A549 (cell line): ENCODE data around the gene MSX2. TPM values are rescaled to one million over a fixed set of nuclear protein-coding genes. Genes with fewer than 3 reads are reported as not detected.

Source experiments
- ATAC-seq, 2 experiments: fragments of 200-7000 bp in 1 of 2; fragments of >200 bp in 1 of 2; cut with Nextera tagmentation in 1 of 2; cut with Tn5 transposase in 1 of 2; 3 replicates each; pipeline versions ENCODE4 v1.8.0 to v1.9.1; 2018 to 2020; ENCODE audit warnings: mild to moderate bottlenecking in 1 of 2, moderate library complexity in 1 of 2
- CTCF ChIA-PET: fragments of 300-600 bp; sonication (Branson Sonifier 250); formaldehyde crosslinking; extraction: SDS; loops from one replicate; lab custom pipeline; 2021; ENCODE audit warnings: antibody characterized with exemption, inconsistent platforms; lab: Yijun Ruan, JAX
- POLR2A ChIA-PET: fragments of 350-600 bp; formaldehyde crosslinking; extraction: SDS; loops from one replicate; lab custom pipeline; 2021; ENCODE audit warnings: antibody characterized with exemption, inconsistent platforms; lab: Yijun Ruan, JAX
- DNase-seq, 2 experiments: peaks; one replicate each; pipeline versions ENCODE4 v3.0.0 to v3.0.0-alpha.2; 2011 to 2016; ENCODE audit warnings: low read depth in 1 of 2, low spot score in 1 of 2
- FAIRE-seq: peaks from 2 replicates; lab custom pipeline; 2011; peaks lifted over from hg19 to GRCh38; lab: Jason Lieb, UNC
- H3K27ac ChIP-seq, 2 experiments: fragments of >200 bp; sonication (Bioruptor Twin); formaldehyde crosslinking; 3 replicates each; pipeline ENCODE4 v1.5.1; 2016 to 2017
- H3K4me1 ChIP-seq: fragments of >200 bp; sonication (Bioruptor Twin); formaldehyde crosslinking; 3 replicates; pipeline ENCODE4 v1.6.1; 2016
- H3K4me2 ChIP-seq: fragments of >200 bp; sonication (Bioruptor Twin); formaldehyde crosslinking; 3 replicates; pipeline ENCODE4 v1.6.1; 2016
- H3K4me3 ChIP-seq: fragments of >200 bp; sonication (Bioruptor Twin); formaldehyde crosslinking; 3 replicates; pipeline ENCODE4 v1.5.1; 2016
- H3K9me3 ChIP-seq: fragments of >200 bp; sonication (Bioruptor Twin); formaldehyde crosslinking; 3 replicates; pipeline ENCODE4 v1.6.1; 2016
- ELK1 ChIP-seq: fragments of 150-350 bp; IDR thresholded peaks from 2 replicates; pipeline ENCODE4 v1.6.1; 2014; ENCODE audit warnings: low read depth, mild to moderate bottlenecking, low read length
- HEYL ChIP-seq: fragments of 250-450 bp; sonication (Bioruptor Pico); IDR thresholded peaks from 2 replicates; pipeline ENCODE4 v1.8.0; 2021; ENCODE audit warnings: mild to moderate bottlenecking, moderate library complexity
- MAFK ChIP-seq: fragments of 450-650 bp; IDR thresholded peaks from 2 replicates; pipeline ENCODE4 v1.6.1; 2014; ENCODE audit not compliant: partially characterized antibody
- NFE2L2 ChIP-seq: fragments of 150-350 bp; conservative IDR thresholded peaks from 2 replicates; pipeline ENCODE4 v1.6.1; 2014; ENCODE audit warnings: low read length
- PBX3 ChIP-seq: IDR thresholded peaks from 2 replicates; pipeline ENCODE4 v1.6.1; 2012
- RAD21 ChIP-seq, 2 experiments: fragments of >200 bp in 1 of 2; sonication (Bioruptor Twin) in 1 of 2; formaldehyde crosslinking in 1 of 2; IDR thresholded peaks in 1 of 2; conservative IDR thresholded peaks in 1 of 2; 2 replicates in 1 of 2; 3 replicates in 1 of 2; pipeline ENCODE4 v1.6.1; 2012 to 2018; ENCODE audit warnings: inconsistent platforms in 1 of 2
- RARB ChIP-seq: fragments of 250-450 bp; sonication (Bioruptor Pico); IDR thresholded peaks from 2 replicates; pipeline ENCODE4 v1.8.0; 2021; ENCODE audit warnings: mild to moderate bottlenecking, moderate library complexity
- RCOR1 ChIP-seq: fragments of 150-350 bp; IDR thresholded peaks from 2 replicates; pipeline ENCODE4 v1.6.1; 2014; ENCODE audit warnings: antibody characterized with exemption, low read length, low read depth
- REST ChIP-seq: fragments of 200-600 bp; sonication (generic); IDR thresholded peaks from 2 replicates; pipeline ENCODE4 v1.6.1; 2016; ENCODE audit warnings: antibody characterized with exemption, mild to moderate bottlenecking, moderate library complexity
- RFX5 ChIP-seq: fragments of 450-650 bp; IDR thresholded peaks from 2 replicates; pipeline ENCODE4 v1.7.1; 2014; ENCODE audit warnings: antibody characterized with exemption, mild to moderate bottlenecking, moderate library complexity
- TFCP2L1 ChIP-seq: fragments of 250-450 bp; sonication (Bioruptor Pico); IDR thresholded peaks from 2 replicates; pipeline ENCODE4 v1.5.0; 2021; ENCODE audit warnings: mild to moderate bottlenecking
- TP53 ChIP-seq: fragments of 250-450 bp; sonication (Bioruptor Pico); IDR thresholded peaks from 2 replicates; pipeline ENCODE4 v1.5.0; 2021; ENCODE audit warnings: mild to moderate bottlenecking, moderate library complexity
- WGBS: methylation state at CpG from one replicate; pipeline ENCODE4 v1.1.6; 2017; ENCODE audit errors: missing lambda C conversion rate; 5-methylcytosine and 5-hydroxymethylcytosine counted together
- polyA plus RNA-seq, 4 experiments: library from polyadenylated mRNA; depleted of rRNA in 3 of 4; stranded (reverse); fragments of >200 nt; fragmentation: RNase III in 1 of 4; extraction: RNeasy Plus Mini Kit Qiagen cat#74134 plus additional on column Dnase treatment in 1 of 4; gene quantifications; 2 replicates in 3 of 4; 3 replicates in 1 of 4; pipeline ENCODE4 v1.2.3, GENCODE V29; 2011 to 2017

MSX2 gene
- polyA plus RNA-seq, 2 of the 4 experiments (the other 2 are of a cell fraction) = 2.4 to 2.6 TPM

GRCh38 chr5:174767670-174768069 lies 43.3 kb downstream of the MSX2 start (continued):
- TF ChIP-seq REST = no peak
- TF ChIP-seq RAD21 (conservative IDR thresholded peaks at IDR 0.05 in 1 of 2, IDR thresholded peaks at IDR 0.05 in 1 of 2) = no peak
- TF ChIP-seq TFCP2L1 (CRISPR knock-in tag) = no peak
- TF ChIP-seq, all 56 proteins: peak for 0

- H3K4me2 ChIP-seq = no peak overlapping the region
- no peak overlapping the region for H3K4me3 ChIP-seq
- ChIA-PET CTCF (interaction anchor here (0.6 kb wide), 1 partner anchor 106 kb away, joined by 3 read pairs; no protein-coding TSS in a partner anchor), POLR2A (no interaction called here)
- 63% methylated on average over 4 of the region's 4 CpGs for WGBS
- DNase-seq = no peak
- TF ChIP-seq HEYL (no peak), RARB (no peak), MAFK (no peak), RCOR1 (no peak)
- FAIRE-seq = no peak
- H3K27ac ChIP-seq = no peak overlapping the region
- H3K4me1 ChIP-seq = no peaks in the 10 kb centered on the region
- H3K9me3 ChIP-seq = peaks cover 4% of the 10 kb centered on the region; the same call in 1 of the 3 replicates
- no peak for ATAC-seq
These were observed 44.6 kb downstream of the MSX2 start for GRCh38 chr5:174769005-174769404.

GRCh38 chr5:174773371-174773770 lies 49.0 kb downstream of the MSX2 start:
- no peak overlapping the region for H3K27ac ChIP-seq
- no peak for ATAC-seq
- H3K4me2 ChIP-seq = no peak overlapping the region
- H3K9me3 ChIP-seq = peaks cover 4% of the 10 kb centered on the region; the same call in 1 of the 3 replicates
- TF ChIP-seq ELK1 = no peak
- TF ChIP-seq PBX3 = no peak
- no peak for TF ChIP-seq TP53
- no peak for TF ChIP-seq MAFK
- no peak for TF ChIP-seq HEYL
- no peak for FAIRE-seq
- no peak overlapping the region for H3K4me3 ChIP-seq
- H3K4me1 ChIP-seq = no peaks in the 10 kb centered on the region
- WGBS = 56% methylated on average over 3 of the region's 3 CpGs
- CTCF ChIA-PET = interaction anchor here (0.8 to 1.6 kb wide), 3 partner anchors 14 to 39 kb away, joined by 3 to 4 read pairs (median 3); no protein-coding TSS in a partner anchor
- POLR2A ChIA-PET = no interaction called here
- DNase-seq = no peak

- no peak overlapping the region for H3K4me2 ChIP-seq
- ATAC-seq (no peak), FAIRE-seq (no peak)
- peaks cover 4% of the 10 kb centered on the region; the same call in 1 of the 3 replicates for H3K9me3 ChIP-seq
- POLR2A ChIA-PET = no interaction called here
- H3K4me1 ChIP-seq = no peaks in the 10 kb centered on the region
- 8% methylated on average over 3 of the region's 3 CpGs for WGBS
- CTCF ChIA-PET = interaction anchor here (0.6 to 1.6 kb wide), 3 partner anchors 37 to 356 kb away, joined by 3 to 4 read pairs (median 4); no protein-coding TSS in a partner anchor
- no peak overlapping the region for H3K4me3 ChIP-seq
- TF ChIP-seq RFX5 (no peak), NFE2L2 (peak; percentile 64)
- TF ChIP-seq, all 56 proteins: peak for 1
- DNase-seq = no peak
- H3K27ac ChIP-seq = no peak overlapping the region
These were observed 50.7 kb downstream of the MSX2 start for GRCh38 chr5:174775081-174775480.
